HT-29 (cell line): ENCODE data around the gene PSAPL1. TPM values are rescaled to one million over a fixed set of nuclear protein-coding genes. Genes with fewer than 3 reads are reported as not detected.
A peak's percentile ranks its signal among the peaks of the same experiment; 100 is the strongest.

Source experiments
- DNase-seq: peaks from one replicate; pipeline ENCODE4 v3.0.0-alpha.2; 2015; ENCODE audit warnings: low spot score
- total RNA-seq: library from RNA; depleted of rRNA; stranded (reverse); fragments of >200 nt; shearing (Covaris generic); gene quantifications from 2 replicates; pipeline ENCODE4 v1.2.3, GENCODE V29; 2014

PSAPL1 gene
- total RNA-seq, 1 experiment from 2014 or later: not detected

- DNase-seq: no peak
Observed at GRCh38 chr4:7431696-7432530, 2.8 kb downstream of the PSAPL1 start.

- no peak for DNase-seq
Observed at GRCh38 chr4:7430965-7431695, 3.6 kb downstream of the PSAPL1 start.

- DNase-seq: peak; percentile 31
Observed at GRCh38 chr4:7430368-7430964, 4.3 kb downstream of the PSAPL1 start.

- no peak for DNase-seq
Observed at GRCh38 chr4:7429601-7430078, 5.1 kb downstream of the PSAPL1 start.

- no peak for DNase-seq
Observed at GRCh38 chr4:7429069-7429416, 5.7 kb downstream of the PSAPL1 start.

GRCh38 chr4:7428261-7429068 is 6.3 kb downstream of the PSAPL1 start:
- DNase-seq: no peak

GRCh38 chr4:7427831-7428260 is 6.9 kb downstream of the PSAPL1 start:
- no peak for DNase-seq

GRCh38 chr4:7427361-7427760 is 7.4 kb downstream of the PSAPL1 start:
- no peak for DNase-seq

- no peak for DNase-seq
Observed at GRCh38 chr4:7426525-7427171, 8.1 kb downstream of the PSAPL1 start.

GRCh38 chr4:7425591-7426468 is 8.9 kb downstream of the PSAPL1 start:
- DNase-seq: no peak

- DNase-seq: no peak
Observed at GRCh38 chr4:7425124-7425523, 9.6 kb downstream of the PSAPL1 start.

- no peak for DNase-seq
Observed at GRCh38 chr4:7424553-7425111, 10.1 kb downstream of the PSAPL1 start.

- no peak for DNase-seq
Observed at GRCh38 chr4:7423801-7424552, 10.8 kb downstream of the PSAPL1 start.

GRCh38 chr4:7423391-7423790 is 11.3 kb downstream of the PSAPL1 start:
- no peak for DNase-seq

- no peak for DNase-seq
Observed at GRCh38 chr4:7422898-7423180, 11.9 kb downstream of the PSAPL1 start.

- no peak for DNase-seq
Observed at GRCh38 chr4:7422151-7422897, 12.4 kb downstream of the PSAPL1 start.

- no peak for DNase-seq
Observed at GRCh38 chr4:7421356-7422150, 13.2 kb downstream of the PSAPL1 start.

GRCh38 chr4:7420661-7421040 is 14.1 kb downstream of the PSAPL1 start:
- DNase-seq: no peak
